Adrenal gland (tissue), 5 donors: ENCODE results near the gene HCRTR2.

Experiments used
- POLR2A ChIP-seq, 2 donors: fragments of 450-650 bp; IDR thresholded peaks; one replicate each; pipeline ENCODE4 v1.6.1; 2017; ENCODE audit warnings: antibody characterized with exemption in 2 of 2, mild to moderate bottlenecking in 2 of 2, moderate library complexity in 1 of 2
- TF ChIP-seq, protein P1 (sequence below), 6 experiments: fragments of 450-650 bp in 4 of 6; fragments of 200-600 bp in 2 of 6; sonication (generic) in 1 of 6; IDR thresholded peaks; 1 replicate in 5 of 6; 2 replicates in 1 of 6; pipeline versions ENCODE4 v1.5.1 to v1.8.0; 2016 to 2021; ENCODE audit warnings: antibody characterized with exemption in 6 of 6, mild to moderate bottlenecking in 2 of 6, moderate library complexity in 1 of 6
- donor health status: DM: no; HTN: no; CAD: no.

DNA sequence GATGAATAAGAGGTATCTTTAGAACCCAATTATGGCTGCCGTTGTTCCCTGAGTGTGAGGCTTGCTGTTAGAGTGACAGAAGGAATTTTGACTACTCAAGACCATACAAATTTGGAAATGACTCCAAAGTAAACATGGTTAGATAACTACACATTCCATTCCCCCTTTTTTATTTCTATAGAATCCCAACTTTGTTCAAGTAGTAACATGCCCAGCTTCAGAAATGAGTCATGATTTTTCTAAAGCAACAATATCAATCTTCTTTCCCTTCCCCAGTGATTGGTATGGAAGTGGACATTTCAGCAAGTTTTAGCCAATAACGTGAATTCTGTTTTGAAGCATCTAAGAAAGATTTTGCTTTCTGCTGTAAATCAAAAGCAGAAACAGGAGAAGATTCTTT is 37.8 kb downstream of the HCRTR2 start:
- TF ChIP-seq, protein P1, sequence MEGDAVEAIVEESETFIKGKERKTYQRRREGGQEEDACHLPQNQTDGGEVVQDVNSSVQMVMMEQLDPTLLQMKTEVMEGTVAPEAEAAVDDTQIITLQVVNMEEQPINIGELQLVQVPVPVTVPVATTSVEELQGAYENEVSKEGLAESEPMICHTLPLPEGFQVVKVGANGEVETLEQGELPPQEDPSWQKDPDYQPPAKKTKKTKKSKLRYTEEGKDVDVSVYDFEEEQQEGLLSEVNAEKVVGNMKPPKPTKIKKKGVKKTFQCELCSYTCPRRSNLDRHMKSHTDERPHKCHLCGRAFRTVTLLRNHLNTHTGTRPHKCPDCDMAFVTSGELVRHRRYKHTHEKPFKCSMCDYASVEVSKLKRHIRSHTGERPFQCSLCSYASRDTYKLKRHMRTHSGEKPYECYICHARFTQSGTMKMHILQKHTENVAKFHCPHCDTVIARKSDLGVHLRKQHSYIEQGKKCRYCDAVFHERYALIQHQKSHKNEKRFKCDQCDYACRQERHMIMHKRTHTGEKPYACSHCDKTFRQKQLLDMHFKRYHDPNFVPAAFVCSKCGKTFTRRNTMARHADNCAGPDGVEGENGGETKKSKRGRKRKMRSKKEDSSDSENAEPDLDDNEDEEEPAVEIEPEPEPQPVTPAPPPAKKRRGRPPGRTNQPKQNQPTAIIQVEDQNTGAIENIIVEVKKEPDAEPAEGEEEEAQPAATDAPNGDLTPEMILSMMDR (IDR thresholded peaks at IDR 0.05), result no peak
- TF ChIP-seq POLR2A (IDR thresholded peaks at IDR 0.05), result no peak
